GM12892 (cell line): ENCODE results near the gene SVOP.

Source experiments
- DNase-seq: peaks from one replicate; pipeline ENCODE4 v3.0.0; 2011; ENCODE audit not compliant: insufficient read length
- FAIRE-seq: peaks from 2 replicates; lab custom pipeline; 2011; peaks lifted over from hg19 to GRCh38; lab: Jason Lieb, UNC
- POLR2A ChIP-seq: IDR thresholded peaks from 2 replicates; pipeline ENCODE4 v1.6.1; 2011; ENCODE audit warnings: low read depth, low read length, control low read depth
- POLR2AphosphoS5 ChIP-seq: IDR thresholded peaks from 2 replicates; pipeline ENCODE4 v1.6.1; 2011; ENCODE audit warnings: low read depth, low read length, control low read depth
- TAF1 ChIP-seq: IDR thresholded peaks from 2 replicates; pipeline ENCODE4 v1.6.1; 2011; ENCODE audit warnings: low read depth, mild to moderate bottlenecking, control low read depth, low read length, borderline replicate concordance

Gene SVOP

DNA sequence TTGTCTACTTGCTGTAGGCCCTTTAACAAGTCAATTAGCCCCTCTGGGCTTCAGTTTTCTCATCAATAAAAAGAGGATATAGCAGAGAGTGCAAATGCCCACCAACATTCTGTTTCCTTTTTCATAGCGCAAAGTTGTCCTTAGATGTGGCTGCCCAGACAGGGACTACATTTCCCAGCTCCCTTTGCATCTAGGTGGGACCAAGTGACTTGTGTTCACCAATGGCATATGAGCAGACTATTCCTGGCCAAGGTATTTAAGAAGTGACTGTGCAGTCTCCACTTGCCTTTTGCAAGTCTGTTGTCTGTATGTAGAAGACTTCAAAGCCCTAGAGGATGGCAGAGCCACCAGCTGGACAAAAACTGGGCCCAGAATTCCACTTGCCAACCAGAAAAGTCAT lies 81.3 kb downstream of the SVOP start:
- no peak for DNase-seq
- no peak for TF ChIP-seq POLR2AphosphoS5
- no peak for TF ChIP-seq TAF1
- TF ChIP-seq POLR2A: no peak
- FAIRE-seq: no peak

DNA sequence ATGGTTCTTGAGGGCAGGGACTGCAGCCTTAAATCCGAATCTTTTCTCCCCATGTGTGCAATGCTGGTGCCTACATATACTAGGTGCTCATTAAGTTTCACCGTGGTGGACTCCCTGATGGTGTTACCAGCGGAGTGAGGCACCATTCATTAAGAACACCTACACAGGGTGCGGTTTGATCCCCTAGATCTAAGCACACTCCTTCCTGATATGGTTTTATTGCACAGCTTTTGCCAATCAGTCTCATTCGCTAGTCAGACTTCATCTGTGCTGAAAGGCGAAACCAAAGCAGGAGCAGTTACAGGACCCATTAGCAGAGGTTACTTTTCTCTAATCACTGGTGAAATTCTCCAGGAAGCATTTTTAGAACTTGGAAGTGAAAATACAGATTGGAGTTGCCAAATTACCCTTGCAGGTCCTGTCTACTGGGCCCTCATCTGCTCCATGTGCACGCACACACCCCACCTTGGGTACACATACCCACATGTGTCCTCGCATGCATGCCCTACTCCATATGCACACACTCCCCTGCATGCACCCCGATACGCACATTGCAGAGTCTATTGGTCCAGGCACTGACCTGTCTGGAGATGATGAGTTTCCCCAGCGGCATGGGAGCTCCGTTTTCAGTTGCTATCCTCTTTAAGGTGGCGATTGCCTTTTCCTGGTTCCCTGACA lies 82.5 kb downstream of the SVOP start:
- FAIRE-seq (no peak), DNase-seq (no peak)
- TF ChIP-seq POLR2AphosphoS5: no peak
- no peak for TF ChIP-seq POLR2A
- TF ChIP-seq TAF1: no peak

DNA sequence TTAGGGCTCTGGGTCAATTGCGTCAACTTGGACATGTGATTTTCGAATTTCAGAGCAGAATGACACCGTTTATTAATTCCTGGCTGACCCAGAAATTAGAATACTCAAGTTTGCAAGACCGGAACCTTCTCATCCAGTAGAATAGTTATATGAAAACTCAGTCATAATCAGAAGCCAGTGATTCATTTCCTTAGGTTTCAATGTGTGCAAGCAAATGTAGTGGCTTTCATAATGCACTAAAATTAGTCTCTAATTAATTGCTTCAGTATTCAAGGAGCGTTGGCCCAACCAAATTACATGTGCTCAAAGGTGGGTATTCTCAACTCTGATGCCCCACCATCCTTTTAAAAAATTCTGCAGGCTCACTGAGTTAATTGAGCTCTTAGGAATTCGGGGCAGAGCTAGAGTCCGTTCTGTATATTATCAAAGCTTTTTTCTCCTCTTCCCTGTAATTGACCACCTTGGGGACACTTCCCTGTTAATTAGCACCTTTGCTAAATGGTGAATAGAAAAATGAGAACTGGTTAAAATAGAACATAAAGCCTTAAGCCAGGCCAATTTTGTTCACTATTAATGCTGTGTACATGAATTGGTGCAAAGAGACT lies 85.6 kb downstream of the SVOP start:
- no peak for TF ChIP-seq POLR2AphosphoS5
- no peak for TF ChIP-seq POLR2A
- no peak for TF ChIP-seq TAF1
- DNase-seq (no peak), FAIRE-seq (peak; percentile 42)

GRCh38 chr12:108933949-108934348 lies 86.9 kb downstream of the SVOP start:
- DNase-seq: no peak
- no peak for FAIRE-seq
- no peak for TF ChIP-seq POLR2A
- TF ChIP-seq TAF1: no peak
- no peak for TF ChIP-seq POLR2AphosphoS5

DNA sequence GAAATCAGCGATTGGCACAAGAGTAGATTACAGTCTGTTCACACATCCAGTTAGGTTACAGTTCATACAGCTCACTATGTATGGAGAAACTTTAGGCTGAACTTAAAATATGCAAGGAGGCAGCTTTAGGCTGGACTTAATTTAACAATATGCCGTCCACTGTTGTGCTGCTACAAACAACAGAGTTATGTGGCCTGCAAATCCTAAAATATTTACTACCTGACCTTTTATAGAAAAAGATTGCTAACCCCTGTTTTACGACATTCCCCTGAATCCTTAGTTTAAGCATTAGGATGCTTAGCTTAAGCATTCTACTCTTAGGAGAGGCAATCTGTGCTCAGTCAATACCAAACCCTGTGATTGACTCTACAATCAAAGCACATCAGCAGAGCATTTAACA lies 90.1 kb downstream of the SVOP start:
- no peak for DNase-seq
- FAIRE-seq: no peak
- TF ChIP-seq POLR2AphosphoS5 (no peak), TAF1 (no peak), POLR2A (no peak)

GRCh38 chr12:108930155-108930554 lies 90.7 kb downstream of the SVOP start:
- peak; percentile 64 for FAIRE-seq
- no peak for DNase-seq
- TF ChIP-seq POLR2AphosphoS5: no peak
- TF ChIP-seq TAF1: no peak
- TF ChIP-seq POLR2A: no peak

- no peak for FAIRE-seq
- TF ChIP-seq TAF1: no peak
- no peak for TF ChIP-seq POLR2A
- no peak for TF ChIP-seq POLR2AphosphoS5
- no peak for DNase-seq
Observed at GRCh38 chr12:108928695-108929094, 92.2 kb downstream of the SVOP start.

DNA sequence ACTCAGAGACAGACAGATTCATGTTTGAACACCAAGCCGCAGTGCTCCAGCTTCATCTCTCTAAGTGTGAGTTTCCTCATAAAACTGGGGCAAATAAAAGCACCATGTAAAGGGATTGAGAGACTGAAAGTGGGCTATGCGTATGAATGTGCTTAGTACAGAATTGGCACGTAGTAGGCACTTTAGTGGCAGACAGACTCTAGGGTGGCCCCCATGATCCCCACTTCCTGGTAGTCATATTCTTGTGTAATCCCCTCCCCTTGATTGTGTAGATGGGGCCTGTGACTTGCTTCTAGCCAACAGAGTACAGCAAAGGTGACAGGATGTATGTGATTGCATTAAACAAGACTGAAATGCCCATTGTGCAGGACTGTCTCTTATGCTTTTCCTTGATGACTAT lies 98.0 kb downstream of the SVOP start:
- TF ChIP-seq POLR2A: no peak
- no peak for TF ChIP-seq POLR2AphosphoS5
- no peak for TF ChIP-seq TAF1

DNA sequence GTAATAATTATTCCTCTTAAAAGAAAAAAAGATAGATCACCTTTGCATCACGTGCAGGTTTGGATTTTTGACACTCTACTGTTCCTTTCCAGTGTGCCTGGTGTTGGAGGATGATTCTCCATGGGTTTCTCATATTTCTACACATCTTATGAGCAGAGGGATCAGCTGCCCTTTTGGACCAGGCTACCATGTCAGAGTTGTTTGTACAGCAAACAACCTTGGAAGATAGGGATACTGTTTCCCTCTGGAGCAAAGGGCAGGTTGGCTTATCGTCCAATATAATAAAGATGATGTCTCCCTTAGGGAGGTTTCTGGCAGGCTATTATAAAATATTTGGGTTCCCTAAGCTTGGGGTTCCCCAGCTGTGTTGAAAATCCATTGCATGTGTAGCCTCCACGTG lies 98.9 kb downstream of the SVOP start:
- FAIRE-seq: no peak

More for the DNA sequence above, 98.0 kb downstream of the SVOP start:
- FAIRE-seq: no peak
- DNase-seq: no peak

GRCh38 chr12:108918960-108919642 lies 101.8 kb downstream of the SVOP start:
- TF ChIP-seq POLR2A: no peak
- no peak for TF ChIP-seq TAF1
- no peak for TF ChIP-seq POLR2AphosphoS5
- DNase-seq (no peak), FAIRE-seq (no peak)

More for the DNA sequence above, 98.9 kb downstream of the SVOP start:
- DNase-seq: no peak
- TF ChIP-seq POLR2A: no peak
- TF ChIP-seq TAF1: no peak
- no peak for TF ChIP-seq POLR2AphosphoS5

DNA sequence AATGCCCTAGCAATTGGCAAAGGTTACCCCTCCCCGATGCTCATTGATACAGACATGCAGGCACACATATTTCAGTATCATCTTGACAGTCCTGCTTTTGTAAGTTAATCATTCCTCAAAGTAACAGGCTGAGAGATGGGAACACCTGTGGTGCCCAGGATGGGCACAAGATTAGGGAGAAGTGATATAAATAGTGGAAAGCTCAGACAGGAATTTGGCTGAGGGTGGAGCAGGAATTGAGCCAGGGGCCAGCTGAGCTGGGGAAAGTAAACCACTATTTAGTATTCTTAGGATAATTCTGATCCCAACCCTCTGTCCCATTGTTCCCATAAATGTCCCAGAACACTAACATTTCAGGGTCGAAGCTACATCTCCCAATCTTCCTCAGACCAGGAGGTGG lies 102.7 kb downstream of the SVOP start:
- DNase-seq (no peak), FAIRE-seq (no peak)
- TF ChIP-seq POLR2A (no peak), TAF1 (no peak), POLR2AphosphoS5 (no peak)

DNA sequence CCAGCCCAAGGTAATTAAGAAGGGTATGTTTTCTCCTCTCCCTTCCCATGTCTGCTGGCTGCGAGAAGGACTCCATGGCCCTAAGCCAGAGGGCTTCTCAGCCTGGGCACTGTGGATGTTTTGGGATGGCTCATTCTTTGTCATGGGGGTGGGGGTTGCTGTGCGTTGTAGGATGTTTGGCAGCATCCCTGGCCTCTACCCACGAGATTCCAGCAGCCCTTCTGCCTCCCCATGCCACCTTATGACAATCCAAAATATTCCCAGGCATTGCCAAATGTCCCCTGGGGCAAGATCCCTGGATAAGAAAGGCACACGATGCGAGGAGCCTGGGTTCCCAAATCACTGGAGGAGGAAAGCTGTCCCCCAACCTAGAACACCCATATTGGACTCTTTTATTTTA lies 104.5 kb downstream of the SVOP start:
- no peak for FAIRE-seq
- TF ChIP-seq POLR2AphosphoS5 (no peak), TAF1 (no peak), POLR2A (no peak)

More for the DNA sequence above, 104.5 kb downstream of the SVOP start:
- no peak for DNase-seq
